HepG2 (cell line): ENCODE results near the gene ZMYM3. TPM values are rescaled to one million over a fixed set of nuclear protein-coding genes. Genes with fewer than 3 reads are reported as not detected.

Source experiments
- DNMT1 ChIP-seq: sonication (generic); formaldehyde crosslinking; IDR thresholded peaks from 2 replicates; pipeline ENCODE4 v1.5.1; 2020; ENCODE audit warnings: mild to moderate bottlenecking, missing genetic modification reagents
- DPF2 ChIP-seq: sonication (generic); formaldehyde crosslinking; IDR thresholded peaks from 2 replicates; pipeline ENCODE4 v1.4.0; 2020; ENCODE audit warnings: mild to moderate bottlenecking, low read depth, missing genetic modification reagents, borderline replicate concordance
- EED ChIP-seq: sonication (generic); formaldehyde crosslinking; IDR thresholded peaks from 2 replicates; pipeline ENCODE4 v1.5.0; 2020; ENCODE audit warnings: mild to moderate bottlenecking, missing genetic modification reagents
- IKZF1 ChIP-seq: fragments of 450-650 bp; IDR thresholded peaks from 2 replicates; pipeline ENCODE4 v1.7.1; 2016
- KDM1A ChIP-seq: IDR thresholded peaks from 2 replicates; pipeline ENCODE4 v1.6.1; 2016; ENCODE audit warnings: missing compliant biosample characterization
- MIER2 ChIP-seq: IDR thresholded peaks from 2 replicates; pipeline ENCODE4 v1.6.1; 2016; ENCODE audit warnings: missing biosample characterization, missing genetic modification reagents
- NCOR1 ChIP-seq: fragments of 200-600 bp; sonication (generic); IDR thresholded peaks from 2 replicates; pipeline ENCODE4 v1.7.0; 2017; ENCODE audit warnings: antibody characterized with exemption, low read length, borderline replicate concordance
- NONO ChIP-seq, 2 experiments: fragments of 450-650 bp in 1 of 2; sonication (generic) in 1 of 2; formaldehyde crosslinking in 1 of 2; IDR thresholded peaks in 1 of 2; conservative IDR thresholded peaks in 1 of 2; 2 replicates each; pipeline versions ENCODE4 v1.6.1 to v1.8.0; 2017 to 2022; ENCODE audit warnings: mild to moderate bottlenecking in 1 of 2, missing genetic modification reagents in 1 of 2, moderate library complexity in 1 of 2
- PITX1 ChIP-seq: sonication (generic); formaldehyde crosslinking; IDR thresholded peaks from 2 replicates; pipeline ENCODE4 v1.5.1; 2020; ENCODE audit warnings: mild to moderate bottlenecking, missing genetic modification reagents
- REXO4 ChIP-seq: sonication (generic); formaldehyde crosslinking; IDR thresholded peaks from 2 replicates; pipeline ENCODE4 v1.8.0; 2022; ENCODE audit warnings: missing genetic modification reagents, mild to moderate bottlenecking, borderline replicate concordance
- SAFB2 ChIP-seq: sonication (generic); formaldehyde crosslinking; IDR thresholded peaks from 2 replicates; pipeline ENCODE4 v1.5.1; 2020; ENCODE audit warnings: missing genetic modification reagents, low read depth, mild to moderate bottlenecking, borderline replicate concordance
- TARDBP ChIP-seq: sonication (generic); formaldehyde crosslinking; IDR thresholded peaks from 2 replicates; pipeline ENCODE4 v1.8.0; 2022; ENCODE audit warnings: mild to moderate bottlenecking, missing genetic modification reagents
- TEAD2 ChIP-seq: sonication (generic); formaldehyde crosslinking; IDR thresholded peaks from 2 replicates; pipeline ENCODE4 v1.9.0; 2021; ENCODE audit warnings: missing genetic modification reagents
- ZBTB49 ChIP-seq: sonication (generic); formaldehyde crosslinking; IDR thresholded peaks from 2 replicates; pipeline ENCODE4 v1.4.0; 2020; ENCODE audit warnings: missing genetic modification reagents, borderline replicate concordance
- ZNF124 ChIP-seq: sonication (generic); formaldehyde crosslinking; IDR thresholded peaks from 2 replicates; pipeline ENCODE4 v1.4.0; 2020; ENCODE audit warnings: missing genetic modification reagents
- ZNF275 ChIP-seq: sonication (generic); formaldehyde crosslinking; IDR thresholded peaks from 2 replicates; pipeline ENCODE4 v1.8.0; 2022; ENCODE audit warnings: missing genetic modification reagents, mild to moderate bottlenecking, inconsistent platforms, borderline replicate concordance
- ZNF354B ChIP-seq: sonication (generic); formaldehyde crosslinking; IDR thresholded peaks from 2 replicates; pipeline ENCODE4 v1.8.0; 2022; ENCODE audit warnings: mild to moderate bottlenecking, missing genetic modification reagents
- ZNF597 ChIP-seq: sonication (generic); formaldehyde crosslinking; IDR thresholded peaks from 2 replicates; pipeline ENCODE4 v1.5.0; 2020; ENCODE audit warnings: missing genetic modification reagents
- ZNF772 ChIP-seq: sonication (generic); formaldehyde crosslinking; IDR thresholded peaks from 2 replicates; pipeline ENCODE4 v1.5.0; 2020; ENCODE audit warnings: mild to moderate bottlenecking, missing genetic modification reagents
- ZSCAN20 ChIP-seq: sonication (generic); formaldehyde crosslinking; IDR thresholded peaks from 2 replicates; pipeline ENCODE4 v1.4.0; 2020; ENCODE audit warnings: missing genetic modification reagents, mild to moderate bottlenecking, borderline replicate concordance
- ZUFSP ChIP-seq: sonication (generic); formaldehyde crosslinking; IDR thresholded peaks from 2 replicates; pipeline ENCODE4 v1.9.0; 2021; ENCODE audit warnings: missing genetic modification reagents, mild to moderate bottlenecking, borderline replicate concordance
- polyA plus RNA-seq, 8 experiments: library from polyadenylated mRNA; depleted of rRNA in 3 of 8; stranded (reverse) in 7 of 8; unstranded in 1 of 8; fragments of >200 nt; fragmentation: Illumina TruSeq in 4 of 8; extraction: Trizol in 4 of 8; gene quantifications; 2 replicates each; pipeline versions ENCODE4 v1.2.1 to v1.2.3, GENCODE V29; 2011 to 2016; ENCODE audit warnings: low read depth in 4 of 8, missing spikeins in 1 of 8, mixed read lengths in 1 of 8; ENCODE audit not compliant: insufficient read depth in 1 of 8
- total RNA-seq, 5 experiments: library from RNA; depleted of rRNA; stranded (reverse); fragments of >200 nt; fragmentation: Illumina TruSeq; extraction: Trizol; gene quantifications; 2 replicates each; pipeline ENCODE4 v1.2.3, GENCODE V29; 2016; ENCODE audit warnings: low read depth in 1 of 5

ZMYM3 gene
- total and polyA plus RNA-seq, 2 of the 13 experiments (the other 11 are each of a cell fraction or from before 2014, with no cell fraction given) = 26.4 to 35.4 TPM

- TF ChIP-seq ZBTB49 (CRISPR knock-in tag) (no peak), DNMT1 (CRISPR knock-in tag) (no peak), TARDBP (CRISPR knock-in tag) (0 out of 2 replicates have a peak, but pooled peaks have one; percentile 32), ZNF275 (CRISPR knock-in tag) (no peak), ZSCAN20 (no peak), EED (CRISPR knock-in tag) (no peak), ZNF772 (CRISPR knock-in tag) (no peak), TEAD2 (CRISPR knock-in tag) (no peak), ZUFSP (no peak), REXO4 (no peak), PITX1 (CRISPR knock-in tag) (peak; percentile 84), ZNF597 (no peak), NCOR1 (no peak), IKZF1 (no peak), ZNF354B (CRISPR knock-in tag) (no peak), ZNF124 (CRISPR knock-in tag) (no peak), SAFB2 (no peak), DPF2 (CRISPR knock-in tag) (no peak), NONO (IDR thresholded peaks at IDR 0.05) (no peak), NONO (CRISPR knock-in tag; conservative IDR thresholded peaks at IDR 0.05) (0 out of 2 replicates have a peak, but pooled peaks have one; percentile 18), KDM1A (no peak), MIER2 (CRISPR knock-in tag) (no peak)
Measured at GRCh38 chrX:71217298-71217697, 36.6 kb downstream of the ZMYM3 start (continued).
